Mesothelial cell of epicardium (in vitro differentiated cells): ENCODE measurements around the gene SAMD1. TPM values are rescaled to one million over a fixed set of nuclear protein-coding genes. Genes with fewer than 3 reads are reported as not detected.
A peak's percentile ranks its signal among the peaks of the same experiment; 100 is the strongest.

Experiments used
- DNase-seq, 2 experiments: peaks; one replicate each; pipeline ENCODE4 v3.0.0; 2021; ENCODE audit warnings: low spot score in 2 of 2; ENCODE audit not compliant: unreplicated experiment in 2 of 2
- H3K27ac Mint-ChIP-seq: 2 replicates; pipeline ENCODE4 v1.8.0; 2021; ENCODE audit warnings: mixed read lengths
- H3K27me3 Mint-ChIP-seq: 2 replicates; pipeline ENCODE4 v1.8.0; 2021; ENCODE audit warnings: low read depth, mixed read lengths
- H3K36me3 Mint-ChIP-seq: 2 replicates; pipeline ENCODE4 v1.8.0; 2021; ENCODE audit warnings: mixed read lengths
- H3K4me1 Mint-ChIP-seq: 2 replicates; pipeline ENCODE4 v1.8.0; 2021; ENCODE audit warnings: mixed read lengths
- H3K4me3 Mint-ChIP-seq: 2 replicates; pipeline ENCODE4 v1.8.0; 2021; ENCODE audit warnings: mild to moderate bottlenecking, moderate library complexity, mixed read lengths
- H3K9me3 Mint-ChIP-seq: 2 replicates; pipeline ENCODE4 v1.8.0; 2021; ENCODE audit warnings: mixed read lengths
- CTCF ChIP-seq: fragments of 200-600 bp; sonication (generic); IDR thresholded peaks from one replicate; pipeline ENCODE4 v1.5.0; 2021; ENCODE audit warnings: antibody characterized with exemption; ENCODE audit not compliant: unreplicated experiment
- total RNA-seq: library from RNA; stranded (reverse); gene quantifications from 3 replicates; pipeline ENCODE4 v1.2.1, GENCODE V29; 2021

SAMD1 gene
- total RNA-seq, 1 donor from 2014 or later, result 74.0 TPM

- H3K36me3 Mint-ChIP-seq, result peaks cover 27% of the 10 kb centered on the region
- no peak for DNase-seq
- H3K9me3 Mint-ChIP-seq, result peaks cover 4% of the 10 kb centered on the region
- H3K27ac Mint-ChIP-seq, result peak overlapping the region; percentile 99
- TF ChIP-seq CTCF, result no peak
- H3K4me3 Mint-ChIP-seq, result peak overlapping the region; percentile 97
- H3K27me3 Mint-ChIP-seq, result no peaks in the 10 kb centered on the region
- peaks cover 14% of the 10 kb centered on the region for H3K4me1 Mint-ChIP-seq
These were observed 1.4 kb upstream of the SAMD1 start for GRCh38 chr19:14091813-14092462.

GRCh38 chr19:14091081-14091812 lies 696 bp upstream of the SAMD1 start:
- peak overlapping the region; percentile 97 for H3K4me3 Mint-ChIP-seq
- H3K27me3 Mint-ChIP-seq, result no peaks in the 10 kb centered on the region
- H3K36me3 Mint-ChIP-seq, result peaks cover 22% of the 10 kb centered on the region
- no peak for TF ChIP-seq CTCF
- DNase-seq, result peak; percentile 70 to 77
- peak overlapping the region; percentile 99 for H3K27ac Mint-ChIP-seq
- peaks cover 14% of the 10 kb centered on the region for H3K4me1 Mint-ChIP-seq
- peaks cover 4% of the 10 kb centered on the region for H3K9me3 Mint-ChIP-seq

GRCh38 chr19:14089662-14090508 lies 666 bp downstream of the SAMD1 start:
- peak overlapping the region; percentile 78 for H3K4me3 Mint-ChIP-seq
- H3K4me1 Mint-ChIP-seq, result peaks cover 14% of the 10 kb centered on the region
- peaks cover 4% of the 10 kb centered on the region for H3K9me3 Mint-ChIP-seq
- peak; percentile 63 to 69 for DNase-seq
- TF ChIP-seq CTCF, result peak; percentile 24
- H3K27me3 Mint-ChIP-seq, result no peaks in the 10 kb centered on the region
- peaks cover 24% of the 10 kb centered on the region for H3K36me3 Mint-ChIP-seq
- H3K27ac Mint-ChIP-seq, result peak overlapping the region; percentile 86

- peak overlapping the region; percentile 78 for H3K4me3 Mint-ChIP-seq
- peaks cover 14% of the 10 kb centered on the region for H3K4me1 Mint-ChIP-seq
- DNase-seq, result no peak
- H3K27me3 Mint-ChIP-seq, result no peaks in the 10 kb centered on the region
- H3K9me3 Mint-ChIP-seq, result no peaks in the 10 kb centered on the region
- peak overlapping the region; percentile 86 for H3K27ac Mint-ChIP-seq
- H3K36me3 Mint-ChIP-seq, result peaks cover 20% of the 10 kb centered on the region
- TF ChIP-seq CTCF, result no peak
These were observed 1.2 kb downstream of the SAMD1 start for GRCh38 chr19:14089412-14089661.

- H3K4me3 Mint-ChIP-seq, result peak overlapping the region; percentile 78
- peak overlapping the region; percentile 86 for H3K27ac Mint-ChIP-seq
- no peak for DNase-seq
- no peaks in the 10 kb centered on the region for H3K27me3 Mint-ChIP-seq
- TF ChIP-seq CTCF, result no peak
- peaks cover 14% of the 10 kb centered on the region for H3K4me1 Mint-ChIP-seq
- H3K36me3 Mint-ChIP-seq, result peaks cover 20% of the 10 kb centered on the region
- H3K9me3 Mint-ChIP-seq, result no peaks in the 10 kb centered on the region
These were observed 1.7 kb downstream of the SAMD1 start for GRCh38 chr19:14088634-14089411.
